Stimulated activated effector memory CD8-positive, alpha-beta T cell treated with anti-CD3 and anti-CD28 coated beads, Interleukin-12 subunit alpha, Interleukin-12 subunit beta, amount 100 ng/mL, for 72 hours (primary cell): ENCODE measurements around the gene PDE8A.
"Not testable (repeated sequence)": the region's sequence is repeated elsewhere in the genome, so short reads cannot be mapped to it uniquely, and the experiment has no call there.

Source experiments
- ATAC-seq: fragments of 150-1000 bp; cut with Tn5 transposase; 2 replicates; pipeline ENCODE4 v1.10.0; 2021
- DNase-seq, 2 donors: peaks; one replicate each; pipeline ENCODE4 v3.0.0; 2021 to 2022; ENCODE audit warnings: low spot score in 2 of 2
- H3K27ac Mint-ChIP-seq: one replicate; pipeline ENCODE4 v1.8.0; 2022; ENCODE audit warnings: mild to moderate bottlenecking, mixed read lengths
- H3K36me3 Mint-ChIP-seq: one replicate; pipeline ENCODE4 v1.8.0; 2022; ENCODE audit warnings: mild to moderate bottlenecking, mixed read lengths
- H3K4me1 Mint-ChIP-seq: one replicate; pipeline ENCODE4 v1.8.0; 2022; ENCODE audit warnings: mixed read lengths
- H3K4me3 Mint-ChIP-seq: one replicate; pipeline ENCODE4 v1.8.0; 2022; ENCODE audit warnings: mild to moderate bottlenecking, mixed read lengths
- H3K9me3 Mint-ChIP-seq: one replicate; pipeline ENCODE4 v1.8.0; 2022; ENCODE audit warnings: mixed read lengths

The PDE8A gene

DNA sequence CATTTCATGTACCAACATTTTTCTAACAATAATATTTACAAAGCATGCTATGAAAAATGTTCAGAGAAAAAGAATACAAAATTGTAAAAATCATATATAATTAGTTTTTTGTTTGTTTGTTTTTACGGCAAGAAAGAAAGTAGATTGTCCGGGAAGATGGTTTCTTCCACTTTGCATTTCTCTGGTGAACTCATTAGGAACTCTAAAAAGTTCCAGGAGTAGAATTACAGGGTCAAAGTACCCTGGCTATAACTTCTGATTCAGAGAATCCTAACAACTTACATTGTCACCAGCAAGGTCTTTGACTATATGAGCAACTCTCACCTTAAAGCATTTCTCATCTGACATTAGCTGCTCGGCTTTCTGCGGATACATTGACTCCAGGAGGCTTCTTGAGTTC lies 196.7 kb downstream of the PDE8A start:
- no peak for ATAC-seq

DNA sequence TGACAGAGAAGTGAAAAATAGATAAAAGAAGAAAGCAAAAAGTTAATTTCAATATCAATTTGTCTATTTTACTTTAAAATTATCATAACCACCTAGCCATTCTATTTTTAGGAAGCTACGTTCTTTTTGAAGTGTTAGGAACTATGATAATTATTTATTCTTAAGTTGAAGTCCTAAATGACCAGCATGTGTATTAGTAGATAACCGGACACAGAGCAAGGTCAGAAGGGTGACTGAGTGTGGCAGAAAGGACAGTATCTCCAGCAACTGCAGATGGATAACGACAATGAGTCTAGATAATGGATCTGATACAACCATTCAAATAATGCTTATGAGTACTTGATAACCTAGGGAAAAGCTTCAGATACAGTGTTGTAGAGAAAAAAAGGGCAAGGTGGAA lies 198.0 kb downstream of the PDE8A start:
- Mint-ChIP-seq H3K36me3 (no peaks in the 10 kb centered on the region), H3K27ac (no peak overlapping the region), H3K9me3 (no peaks in the 10 kb centered on the region), H3K4me3 (no peak overlapping the region), H3K4me1 (no peaks in the 10 kb centered on the region)
- ATAC-seq = no peak
- no peak for DNase-seq

More for the DNA sequence above, 196.7 kb downstream of the PDE8A start:
- H3K4me1 Mint-ChIP-seq = no peaks in the 10 kb centered on the region
- H3K36me3 Mint-ChIP-seq = no peaks in the 10 kb centered on the region
- no peak for DNase-seq
- H3K9me3 Mint-ChIP-seq = no peaks in the 10 kb centered on the region
- H3K27ac Mint-ChIP-seq = no peak overlapping the region
- H3K4me3 Mint-ChIP-seq = no peak overlapping the region

DNA sequence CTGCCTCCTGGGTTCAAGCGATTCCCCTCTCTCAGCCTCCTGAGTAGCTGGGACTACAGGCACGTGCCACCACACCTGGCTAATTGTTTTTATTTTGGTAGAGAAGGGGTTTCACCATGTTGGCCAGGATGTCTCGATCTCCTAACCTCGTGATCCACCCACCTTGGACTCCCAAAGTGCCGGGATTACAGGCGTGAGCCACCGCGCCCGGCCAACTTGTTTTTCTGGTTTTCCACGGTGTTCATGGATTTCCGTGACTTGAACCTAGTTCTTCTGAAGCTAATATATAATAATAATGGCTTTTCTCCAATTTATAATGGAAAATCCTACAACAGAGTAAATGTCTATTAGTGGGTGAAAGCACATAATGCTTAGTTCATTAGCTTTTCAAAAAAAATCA lies 203.7 kb downstream of the PDE8A start:
- H3K4me3 Mint-ChIP-seq, H3K4me1 Mint-ChIP-seq, H3K27ac Mint-ChIP-seq, H3K9me3 Mint-ChIP-seq, DNase-seq, ATAC-seq, H3K36me3 Mint-ChIP-seq: not testable (repeated sequence)

DNA sequence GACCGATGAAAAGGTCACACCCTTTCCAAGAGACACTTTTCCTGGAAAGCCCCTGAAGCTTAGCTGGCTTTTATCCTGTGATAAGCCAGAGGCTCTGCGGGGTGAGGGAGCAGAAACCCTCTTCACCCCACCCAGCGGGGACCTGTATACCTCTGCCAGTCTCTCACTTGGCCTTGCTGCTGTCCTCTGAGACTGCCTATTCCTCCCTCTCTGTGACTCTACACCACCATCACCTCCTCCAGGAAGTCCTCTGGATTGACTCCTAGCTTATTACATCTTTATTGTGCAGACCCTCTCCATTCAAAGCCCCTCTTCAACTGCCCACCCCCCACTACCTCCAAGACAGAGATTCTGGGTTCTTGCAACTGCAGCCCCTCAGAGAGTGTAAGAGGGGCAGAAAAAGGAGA lies 206.5 kb downstream of the PDE8A start:
- not testable (repeated sequence) for H3K4me3 Mint-ChIP-seq, H3K4me1 Mint-ChIP-seq, DNase-seq, H3K36me3 Mint-ChIP-seq, ATAC-seq, H3K27ac Mint-ChIP-seq, H3K9me3 Mint-ChIP-seq
